ENCODE results near the gene PXYLP1.

The PXYLP1 gene

DNA sequence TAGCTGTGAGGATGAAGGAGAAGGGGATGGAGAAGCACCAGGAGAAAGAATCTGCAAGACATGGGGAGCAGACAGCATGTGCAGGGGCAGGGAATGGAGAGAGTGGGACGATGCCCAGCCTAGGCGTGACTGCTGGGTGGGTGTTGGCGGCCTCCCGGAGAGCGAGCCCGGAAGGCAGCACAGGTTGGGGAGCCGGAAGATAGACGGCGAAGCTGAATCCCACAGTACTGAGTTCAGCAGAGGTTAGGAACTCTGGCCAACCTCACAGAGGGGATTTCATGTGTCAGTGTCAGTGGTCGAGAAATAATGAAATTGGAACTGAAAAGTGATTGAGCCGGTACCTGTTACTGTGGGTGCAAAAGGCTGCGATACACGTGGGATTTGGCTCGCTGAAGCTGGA is 55.2 kb downstream of the PXYLP1 start:
- Histone ChIP-seq H3K36me3 (ENCODE audit: control insufficient read depth, insufficient read depth, low read length) (no peaks in the 10 kb centered on the region), H3K4me3 (replicated peaks; ENCODE audit: low read depth, low read length) (no peak overlapping the region)

DNA sequence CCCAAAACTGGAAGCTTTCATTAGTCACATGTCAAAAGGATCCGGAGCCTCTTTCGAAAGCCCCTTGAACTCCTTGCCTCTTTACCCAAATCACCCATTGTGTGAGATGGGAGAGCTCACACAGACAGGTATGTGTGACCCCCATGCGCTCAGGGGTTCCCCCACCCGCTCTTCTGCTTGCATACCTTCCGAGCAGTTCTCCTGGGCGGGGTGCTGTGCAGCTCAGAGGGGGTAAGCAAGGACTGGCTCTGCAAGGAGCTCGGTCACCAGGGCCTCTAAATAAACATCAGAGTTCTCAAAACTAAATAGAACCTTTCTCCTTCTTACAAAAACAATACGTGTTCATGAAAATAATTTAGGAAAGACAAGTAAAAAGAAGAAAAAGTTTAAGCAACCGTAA is 55.7 kb downstream of the PXYLP1 start:
- H3K36me3 ChIP-seq (ENCODE audit: control insufficient read depth, insufficient read depth, low read length) = no peaks in the 10 kb centered on the region
- no peak overlapping the region for H3K4me3 ChIP-seq (replicated peaks; ENCODE audit: low read depth, low read length)
- TF ChIP-seq, protein P1, sequence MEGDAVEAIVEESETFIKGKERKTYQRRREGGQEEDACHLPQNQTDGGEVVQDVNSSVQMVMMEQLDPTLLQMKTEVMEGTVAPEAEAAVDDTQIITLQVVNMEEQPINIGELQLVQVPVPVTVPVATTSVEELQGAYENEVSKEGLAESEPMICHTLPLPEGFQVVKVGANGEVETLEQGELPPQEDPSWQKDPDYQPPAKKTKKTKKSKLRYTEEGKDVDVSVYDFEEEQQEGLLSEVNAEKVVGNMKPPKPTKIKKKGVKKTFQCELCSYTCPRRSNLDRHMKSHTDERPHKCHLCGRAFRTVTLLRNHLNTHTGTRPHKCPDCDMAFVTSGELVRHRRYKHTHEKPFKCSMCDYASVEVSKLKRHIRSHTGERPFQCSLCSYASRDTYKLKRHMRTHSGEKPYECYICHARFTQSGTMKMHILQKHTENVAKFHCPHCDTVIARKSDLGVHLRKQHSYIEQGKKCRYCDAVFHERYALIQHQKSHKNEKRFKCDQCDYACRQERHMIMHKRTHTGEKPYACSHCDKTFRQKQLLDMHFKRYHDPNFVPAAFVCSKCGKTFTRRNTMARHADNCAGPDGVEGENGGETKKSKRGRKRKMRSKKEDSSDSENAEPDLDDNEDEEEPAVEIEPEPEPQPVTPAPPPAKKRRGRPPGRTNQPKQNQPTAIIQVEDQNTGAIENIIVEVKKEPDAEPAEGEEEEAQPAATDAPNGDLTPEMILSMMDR (IDR thresholded peaks at IDR 0.05; ENCODE audit: insufficient read depth, low read length, poor library complexity, severe bottlenecking) = no peak
- DNase-seq (ENCODE audit: extremely low read depth, insufficient read length) = no peak
- H3K27me3 ChIP-seq (replicated peaks; ENCODE audit: control insufficient read depth, insufficient read depth, low read length) = no peaks in the 10 kb centered on the region

More for the DNA sequence above, 55.2 kb downstream of the PXYLP1 start:
- TF ChIP-seq, protein P1 (IDR thresholded peaks at IDR 0.05; ENCODE audit: insufficient read depth, low read length, poor library complexity, severe bottlenecking) = no peak
- H3K27me3 ChIP-seq (replicated peaks; ENCODE audit: control insufficient read depth, insufficient read depth, low read length) = no peaks in the 10 kb centered on the region
- no peak for DNase-seq (ENCODE audit: extremely low read depth, insufficient read length)

DNA sequence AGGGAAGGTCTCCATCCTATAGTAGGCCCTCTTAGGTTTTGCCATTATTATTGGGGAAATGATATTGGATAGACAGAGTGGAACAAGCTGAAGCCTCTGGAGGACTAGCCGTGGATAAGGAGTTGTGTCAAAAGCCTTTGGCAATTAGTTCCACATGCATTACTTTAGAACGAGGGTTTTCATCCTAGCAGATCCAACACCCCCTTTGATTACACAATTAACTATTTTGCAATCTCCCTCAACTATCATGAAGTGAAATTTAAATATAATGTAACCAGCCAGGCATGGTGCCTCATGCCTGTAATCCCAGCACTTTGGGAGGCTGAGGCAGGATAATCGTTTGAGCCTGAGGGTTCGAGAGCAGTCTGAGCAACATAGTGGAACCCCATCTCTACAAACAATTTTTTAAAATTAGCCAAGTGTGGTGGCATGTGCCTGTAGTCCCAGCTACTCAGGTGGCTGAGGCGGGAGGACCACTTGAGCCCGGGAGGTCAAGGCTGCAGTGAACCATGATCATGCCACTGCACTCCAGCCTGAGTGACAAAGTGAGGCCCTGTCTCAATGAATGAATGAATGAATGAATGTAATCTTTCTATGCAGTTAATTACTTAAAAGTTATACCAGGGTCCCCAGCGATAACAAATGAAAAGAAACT is 56.8 kb downstream of the PXYLP1 start:
- no peaks in the 10 kb centered on the region for H3K27me3 ChIP-seq (replicated peaks; ENCODE audit: control insufficient read depth, insufficient read depth, low read length)
- no peak for DNase-seq (ENCODE audit: extremely low read depth, insufficient read length)
- H3K36me3 ChIP-seq (ENCODE audit: control insufficient read depth, insufficient read depth, low read length) = no peaks in the 10 kb centered on the region
- TF ChIP-seq, protein P1 (IDR thresholded peaks at IDR 0.05; ENCODE audit: insufficient read depth, low read length, poor library complexity, severe bottlenecking) = no peak
- H3K4me3 ChIP-seq (replicated peaks; ENCODE audit: low read depth, low read length) = no peak overlapping the region

DNA sequence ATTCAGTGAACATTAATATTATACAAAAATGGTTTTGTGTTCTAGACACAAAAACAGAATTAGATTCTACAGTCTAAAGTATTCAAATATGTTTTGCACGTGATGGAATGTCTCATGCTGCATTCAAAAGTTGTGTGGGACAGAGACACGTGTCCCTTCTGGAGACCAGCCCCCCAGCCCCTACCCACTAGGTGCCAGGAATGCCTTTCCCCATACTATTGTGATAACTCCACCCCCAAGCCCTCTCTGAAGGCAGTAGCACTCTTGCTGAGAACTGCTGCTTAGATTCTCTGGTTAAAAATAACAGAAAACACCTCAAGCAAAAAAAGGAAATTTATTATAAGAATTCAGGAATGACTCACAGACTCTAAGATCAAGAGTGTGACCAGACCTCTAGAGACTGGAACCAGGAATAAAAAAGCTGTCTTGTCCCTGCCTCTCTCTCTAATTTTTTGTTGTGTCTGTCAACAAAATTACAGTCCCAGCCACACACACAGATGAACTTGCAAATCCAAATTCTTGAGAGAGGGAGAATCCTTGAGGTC is 57.7 kb downstream of the PXYLP1 start:
- Histone ChIP-seq H3K36me3 (ENCODE audit: control insufficient read depth, insufficient read depth, low read length) (no peaks in the 10 kb centered on the region), H3K4me3 (replicated peaks; ENCODE audit: low read depth, low read length) (no peak overlapping the region), H3K27me3 (replicated peaks; ENCODE audit: control insufficient read depth, insufficient read depth, low read length) (no peaks in the 10 kb centered on the region)
- DNase-seq (ENCODE audit: extremely low read depth, insufficient read length) = no peak
- TF ChIP-seq, protein P1 (IDR thresholded peaks at IDR 0.05; ENCODE audit: insufficient read depth, low read length, poor library complexity, severe bottlenecking) = no peak

GRCh38 chr3:141291559-141292355 is 60.1 kb downstream of the PXYLP1 start:
- DNase-seq (ENCODE audit: extremely low read depth, insufficient read length) = no peak
- no peaks in the 10 kb centered on the region for H3K27me3 ChIP-seq (replicated peaks; ENCODE audit: control insufficient read depth, insufficient read depth, low read length)
- TF ChIP-seq, protein P1 (IDR thresholded peaks at IDR 0.05; ENCODE audit: insufficient read depth, low read length, poor library complexity, severe bottlenecking) = no peak

More at GRCh38 chr3:141291559-141292355, 60.1 kb downstream of the PXYLP1 start:
- H3K36me3 ChIP-seq (ENCODE audit: control insufficient read depth, insufficient read depth, low read length) = no peaks in the 10 kb centered on the region
- H3K4me3 ChIP-seq (replicated peaks; ENCODE audit: low read depth, low read length) = no peak overlapping the region

All from GM06990 (cell line).